HepG2 (cell line): ENCODE results near the gene TFEB. TPM values are rescaled to one million over a fixed set of nuclear protein-coding genes. Genes with fewer than 3 reads are reported as not detected.

Experiments used
- FLYWCH1 ChIP-seq: sonication (generic); formaldehyde crosslinking; IDR thresholded peaks from 2 replicates; pipeline ENCODE4 v1.8.1; 2023; ENCODE audit warnings: mild to moderate bottlenecking, missing genetic modification reagents
- MBNL3 ChIP-seq: fragments of 250-450 bp; sonication (Bioruptor Pico); conservative IDR thresholded peaks from 2 replicates; pipeline ENCODE4 v1.8.0; 2022; ENCODE audit warnings: mild to moderate bottlenecking, inconsistent platforms
- PAXIP1 ChIP-seq: sonication (generic); formaldehyde crosslinking; conservative IDR thresholded peaks from 2 replicates; pipeline ENCODE4 v1.4.0; 2020; ENCODE audit warnings: mild to moderate bottlenecking, missing genetic modification reagents, moderate library complexity
- PLRG1 ChIP-seq: fragments of 450-650 bp; conservative IDR thresholded peaks from 2 replicates; pipeline ENCODE4 v1.6.1; 2016
- SMAD3 ChIP-seq: sonication (generic); formaldehyde crosslinking; IDR thresholded peaks from 2 replicates; pipeline ENCODE4 v1.4.0; 2020; ENCODE audit warnings: missing genetic modification reagents
- ZNF276 ChIP-seq: sonication (generic); formaldehyde crosslinking; IDR thresholded peaks from 2 replicates; pipeline ENCODE4 v1.4.0; 2020; ENCODE audit warnings: mild to moderate bottlenecking, low read depth, missing genetic modification reagents
- ZNF343 ChIP-seq: sonication (generic); formaldehyde crosslinking; IDR thresholded peaks from 2 replicates; pipeline ENCODE4 v1.4.0; 2020; ENCODE audit warnings: mild to moderate bottlenecking, missing genetic modification reagents
- ZNF382 ChIP-seq: sonication (generic); formaldehyde crosslinking; IDR thresholded peaks from 2 replicates; pipeline ENCODE4 v1.5.0; 2020; ENCODE audit warnings: missing genetic modification reagents, mild to moderate bottlenecking, borderline replicate concordance
- ZNF687 ChIP-seq: sonication (generic); formaldehyde crosslinking; IDR thresholded peaks from 2 replicates; pipeline ENCODE4 v1.5.1; 2020; ENCODE audit warnings: mild to moderate bottlenecking, missing genetic modification reagents, moderate library complexity
- polyA plus RNA-seq, 8 experiments: library from polyadenylated mRNA; depleted of rRNA in 3 of 8; stranded (reverse) in 7 of 8; unstranded in 1 of 8; fragments of >200 nt; fragmentation: Illumina TruSeq in 4 of 8; extraction: Trizol in 4 of 8; gene quantifications; 2 replicates each; pipeline versions ENCODE4 v1.2.1 to v1.2.3, GENCODE V29; 2011 to 2016; ENCODE audit warnings: low read depth in 4 of 8, missing spikeins in 1 of 8, mixed read lengths in 1 of 8; ENCODE audit not compliant: insufficient read depth in 1 of 8
- total RNA-seq, 5 experiments: library from RNA; depleted of rRNA; stranded (reverse); fragments of >200 nt; fragmentation: Illumina TruSeq; extraction: Trizol; gene quantifications; 2 replicates each; pipeline ENCODE4 v1.2.3, GENCODE V29; 2016; ENCODE audit warnings: low read depth in 1 of 5

Gene TFEB
- total and polyA plus RNA-seq, 2 of the 13 experiments (the other 11 are each of a cell fraction or from before 2014, with no cell fraction given): 13.3 to 18.7 TPM

- no peak for TF ChIP-seq ZNF382 (CRISPR knock-in tag)
- TF ChIP-seq MBNL3 (CRISPR knock-in tag): no peak
- no peak for TF ChIP-seq PLRG1
- no peak for TF ChIP-seq FLYWCH1 (CRISPR knock-in tag)
- TF ChIP-seq ZNF687 (CRISPR knock-in tag): peak; percentile 43
- no peak for TF ChIP-seq ZNF343 (CRISPR knock-in tag)
- 0 out of 2 replicates have a peak, but pooled peaks have one; percentile 29 for TF ChIP-seq ZNF276 (CRISPR knock-in tag)
- TF ChIP-seq PAXIP1: 0 out of 2 replicates have a peak, but pooled peaks have one; percentile 5
- TF ChIP-seq SMAD3 (CRISPR knock-in tag): no peak
Measured at GRCh38 chr6:41775293-41775882, 40.0 kb upstream of the TFEB start (continued).
